ENCODE measurements around the gene KLHL9.

GRCh38 chr9:21367957-21368356 is 32.8 kb upstream of the KLHL9 start, which contains the start of gene IFNA13:
- no peak for TF ChIP-seq CTCF (conservative IDR thresholded peaks at IDR 0.05)
- no peak for TF ChIP-seq EZH2 (IDR thresholded peaks at IDR 0.05; ENCODE audit: low read depth)
